GM18526 (cell line): ENCODE data around the gene LGR6.

Source experiments
- POLR2A ChIP-seq: IDR thresholded peaks from 3 replicates; pipeline ENCODE4 v1.6.1; 2011; ENCODE audit not compliant: insufficient read length; ENCODE audit errors: extremely low read depth

LGR6 gene

DNA sequence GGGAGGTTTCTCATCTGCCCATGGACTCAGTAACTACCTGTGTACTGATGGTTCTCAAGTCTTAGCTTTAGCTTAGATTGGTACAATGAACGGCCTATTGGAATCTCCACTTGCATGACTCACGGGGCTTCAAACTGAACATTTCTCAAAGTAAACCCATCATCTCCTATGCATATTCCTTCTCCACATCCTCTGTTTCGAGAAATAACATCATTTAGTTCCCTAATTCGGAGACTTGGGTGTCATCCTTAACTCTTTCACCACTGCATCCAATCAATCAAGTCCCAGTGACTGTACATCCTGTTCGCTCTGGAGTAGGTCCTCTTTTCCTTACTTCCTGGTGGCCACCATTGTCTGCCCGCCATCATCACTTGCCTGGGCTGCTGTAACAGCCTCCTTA is 55.8 kb downstream of the LGR6 start:
- TF ChIP-seq POLR2A: no peak

DNA sequence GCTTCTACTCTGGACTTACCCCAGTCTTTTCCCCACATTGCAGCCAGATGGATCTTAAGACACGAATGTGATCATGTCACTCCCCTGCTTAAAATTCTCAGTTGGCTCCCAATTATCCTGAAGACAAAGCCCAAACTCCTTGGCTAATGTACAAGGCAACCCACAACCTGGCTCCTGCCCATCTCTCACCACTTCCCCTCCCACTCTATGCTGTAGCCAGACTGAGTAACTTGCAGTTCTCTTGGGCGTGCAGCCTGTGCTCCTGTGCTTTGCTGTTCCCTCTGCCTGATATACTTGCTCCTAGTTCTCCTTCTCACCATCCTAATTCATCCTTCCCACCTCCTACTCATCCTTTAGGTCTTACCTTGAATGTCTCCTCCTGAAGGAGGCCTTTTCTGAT is 56.2 kb downstream of the LGR6 start:
- TF ChIP-seq POLR2A: no peak

DNA sequence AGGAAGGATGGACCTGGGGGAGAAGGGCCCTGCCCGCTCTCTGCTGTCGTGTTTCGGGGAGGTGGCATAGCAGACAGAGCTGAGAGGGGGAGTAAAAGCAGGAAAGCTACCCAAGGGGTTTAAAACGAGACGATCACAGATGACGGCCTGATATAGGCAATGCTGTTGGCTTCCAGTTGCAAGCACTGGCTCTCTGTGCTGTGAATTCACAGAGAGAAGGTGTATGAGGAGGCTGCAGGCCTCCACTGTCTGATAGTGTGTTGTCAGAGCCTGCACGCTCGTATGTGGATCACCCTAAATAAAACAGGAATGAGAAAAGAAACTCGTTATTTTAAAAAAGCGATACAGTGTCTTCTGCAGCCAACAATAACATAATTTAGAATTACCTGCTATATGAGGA is 57.4 kb downstream of the LGR6 start:
- no peak for TF ChIP-seq POLR2A

DNA sequence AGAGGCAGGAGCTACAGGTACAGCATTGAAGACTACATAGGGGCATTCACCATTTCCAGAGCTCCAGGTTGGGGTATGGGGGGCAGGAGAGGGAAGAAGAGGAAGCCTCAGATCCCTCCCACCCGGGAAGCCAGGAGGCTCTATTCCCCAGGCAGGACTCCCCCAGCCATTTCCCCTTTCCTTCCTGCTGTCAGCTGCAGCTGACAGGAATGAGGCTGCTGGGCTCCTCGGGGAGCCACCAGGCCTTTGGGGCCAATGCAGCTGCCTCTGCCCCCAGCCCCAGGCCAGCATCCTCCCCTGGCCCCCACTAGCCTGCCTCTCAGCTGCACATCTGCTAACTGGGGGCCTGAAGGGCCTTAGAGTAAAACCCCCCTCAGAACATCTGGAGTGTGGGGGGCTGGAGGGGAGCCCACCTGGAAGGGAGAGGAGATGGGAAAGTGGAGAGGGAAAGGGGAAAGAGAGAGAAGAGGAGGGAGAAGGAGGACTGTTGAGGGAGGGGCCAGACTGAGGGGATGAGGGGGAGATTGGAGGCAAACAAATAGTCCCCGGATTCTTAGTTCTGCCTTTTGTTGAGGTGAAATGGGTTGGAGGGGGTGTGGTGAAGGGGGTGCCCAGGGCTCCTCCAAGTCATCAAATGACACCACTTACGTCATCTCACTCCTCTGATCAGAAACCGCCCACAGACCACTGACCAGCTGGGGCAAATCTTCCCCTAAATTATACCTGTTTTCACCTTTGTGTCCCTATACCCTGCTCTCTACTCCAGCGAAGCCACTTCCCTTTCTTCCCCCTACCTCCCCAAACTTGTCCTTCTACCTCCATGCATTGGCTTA is 58.0 kb downstream of the LGR6 start:
- TF ChIP-seq POLR2A: no peak

DNA sequence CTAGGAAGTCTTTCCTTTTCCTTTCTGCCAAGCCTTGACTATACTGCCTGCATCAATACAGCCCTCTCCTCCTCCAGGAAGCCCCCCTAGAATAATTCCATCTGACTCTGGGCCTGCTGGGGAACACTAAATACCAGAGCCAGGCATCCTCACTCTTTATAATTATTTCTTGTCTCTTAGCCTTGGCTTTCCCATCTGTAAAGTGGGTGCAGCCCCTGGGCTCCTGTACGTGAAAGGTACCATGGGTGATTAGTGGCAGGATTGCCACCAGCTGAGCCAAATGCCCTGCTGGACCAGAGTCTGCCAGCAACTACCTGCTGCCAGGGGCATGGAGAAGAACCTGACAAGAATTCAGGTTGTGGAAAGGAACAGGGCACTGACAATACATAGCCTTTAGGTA is 58.7 kb downstream of the LGR6 start:
- TF ChIP-seq POLR2A: no peak

DNA sequence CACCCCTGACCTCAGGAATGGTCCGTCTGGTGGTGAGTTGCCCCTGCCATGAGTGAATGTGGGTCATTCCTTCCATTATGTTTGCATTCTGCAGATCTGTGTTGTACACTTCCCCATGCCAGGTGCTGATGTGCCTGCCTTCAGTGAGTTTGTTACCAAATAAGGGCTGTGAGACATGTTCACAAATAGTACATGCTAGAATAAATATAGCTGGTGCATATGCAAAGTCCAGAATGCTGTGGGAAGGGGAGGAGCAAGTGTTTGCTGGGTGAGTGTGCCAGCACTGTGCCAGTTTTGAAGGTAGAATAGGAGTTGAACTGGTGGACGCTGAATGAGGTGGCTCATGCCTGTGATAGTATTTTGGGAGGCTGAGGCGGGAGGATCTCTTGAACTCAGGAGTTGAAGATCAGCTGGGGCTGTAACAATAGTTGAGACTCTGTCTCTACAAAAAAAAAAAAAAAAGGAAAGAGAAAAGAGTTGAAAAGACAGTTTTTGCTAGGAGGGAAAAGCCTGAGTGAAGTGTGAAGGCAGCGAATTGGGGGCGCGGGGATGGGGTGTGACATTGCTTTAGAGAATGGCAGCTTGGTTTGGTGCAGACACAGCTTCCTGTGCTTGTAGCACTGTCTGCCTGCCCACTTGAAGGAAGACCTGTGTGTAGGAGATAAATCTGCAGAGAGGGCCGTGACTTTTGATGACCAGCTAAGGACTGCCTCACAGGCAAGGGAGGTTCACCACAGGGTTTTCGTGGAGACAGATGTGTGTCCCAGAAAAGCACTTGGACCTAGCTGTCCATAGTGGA is 61.1 kb downstream of the LGR6 start:
- TF ChIP-seq POLR2A: no peak

DNA sequence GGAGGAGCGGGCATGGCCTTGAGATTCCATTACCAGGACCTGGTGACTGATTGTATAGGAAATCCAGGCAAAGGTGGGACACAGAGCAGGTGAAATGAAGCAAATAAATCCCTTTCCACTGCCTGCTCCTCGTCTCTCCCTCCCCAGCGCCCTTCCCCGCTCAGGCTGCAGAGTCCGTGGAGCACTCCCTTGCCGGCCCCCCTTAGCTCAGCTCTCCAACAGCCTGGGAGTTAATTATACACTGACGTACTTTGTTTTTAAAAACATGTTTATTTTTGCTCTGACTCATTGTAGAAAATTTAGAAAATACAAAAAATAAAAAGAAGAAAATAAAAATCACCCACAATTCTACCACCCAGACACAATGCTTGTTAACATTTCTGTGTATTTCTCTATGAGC is 61.7 kb downstream of the LGR6 start:
- TF ChIP-seq POLR2A: no peak

DNA sequence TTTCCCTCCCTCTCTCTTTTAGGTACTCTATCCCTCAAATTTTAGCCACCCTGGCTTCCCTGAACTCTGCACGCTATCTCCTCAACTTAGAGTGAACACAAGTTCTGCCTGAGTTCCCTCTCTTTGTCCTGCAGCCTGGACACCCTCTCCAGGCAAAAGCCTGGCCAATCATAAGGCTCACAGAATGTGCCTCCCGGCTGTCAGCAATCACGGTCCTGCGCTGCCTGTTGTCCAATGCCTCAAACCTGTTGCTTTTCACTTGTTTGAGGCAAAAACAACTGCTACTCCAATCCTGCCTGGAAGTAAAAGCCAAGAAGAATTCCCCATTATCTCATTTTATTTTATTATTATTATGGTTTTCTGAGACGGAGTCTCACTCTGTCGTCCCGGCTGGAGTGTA is 66.1 kb downstream of the LGR6 start:
- TF ChIP-seq POLR2A: no peak

DNA sequence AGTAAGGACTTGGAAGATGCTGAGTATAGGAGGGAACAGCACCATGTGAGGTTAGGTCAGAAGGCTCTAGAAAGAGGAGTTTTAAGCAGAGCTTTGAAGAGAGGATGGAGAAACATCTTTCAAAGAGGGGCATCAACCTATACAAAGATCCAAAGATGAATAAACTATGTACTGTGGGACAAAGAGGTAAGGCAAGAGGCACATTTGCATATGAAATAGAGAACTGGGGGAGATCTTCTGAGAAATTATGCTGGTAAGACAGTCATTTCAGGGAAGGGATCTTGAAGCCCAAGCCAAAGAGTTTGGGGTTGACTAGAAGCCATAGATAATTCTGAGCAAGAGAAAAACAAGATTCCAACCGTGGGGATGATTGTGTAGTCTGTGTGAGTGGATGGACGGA is 70.0 kb downstream of the LGR6 start:
- TF ChIP-seq POLR2A: no peak

DNA sequence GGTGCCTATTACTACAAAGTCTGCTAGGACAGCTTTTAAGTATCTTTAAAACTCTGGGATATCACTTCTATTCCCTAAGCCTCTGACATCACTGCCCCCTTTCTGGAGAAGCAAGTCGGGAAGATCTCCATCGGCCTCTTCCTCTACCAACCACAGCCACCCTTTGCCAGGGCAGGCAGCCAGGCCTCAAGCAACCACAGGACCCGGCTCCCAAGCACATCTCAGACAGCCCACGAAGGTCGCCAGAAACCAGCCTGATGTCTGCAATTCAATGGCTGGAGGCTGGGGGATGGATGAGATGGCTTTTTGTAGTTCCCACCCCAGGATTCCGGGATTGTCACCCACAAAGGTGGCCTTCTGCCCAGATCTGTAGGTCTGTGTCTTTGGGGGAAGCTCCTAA is 70.7 kb downstream of the LGR6 start:
- no peak for TF ChIP-seq POLR2A

DNA sequence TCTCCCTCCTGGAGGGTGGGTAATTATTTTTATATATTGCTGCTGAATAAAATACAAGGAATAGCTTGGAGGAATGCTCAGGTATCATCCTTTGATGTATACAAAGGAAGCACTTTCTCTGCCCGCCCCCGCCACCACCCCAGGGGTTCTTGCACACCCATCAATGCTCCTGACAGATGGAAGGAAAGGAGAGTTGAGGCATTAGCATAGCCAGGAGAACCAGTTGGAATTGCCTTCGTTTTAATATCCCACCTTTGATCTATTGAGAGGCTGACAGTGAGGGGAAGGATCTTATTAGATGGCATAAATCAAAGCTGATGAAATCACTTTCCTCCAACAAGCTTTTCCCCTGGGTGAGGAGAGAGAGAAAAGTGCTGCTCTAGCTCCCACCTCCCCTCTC is 71.1 kb downstream of the LGR6 start:
- TF ChIP-seq POLR2A: no peak

DNA sequence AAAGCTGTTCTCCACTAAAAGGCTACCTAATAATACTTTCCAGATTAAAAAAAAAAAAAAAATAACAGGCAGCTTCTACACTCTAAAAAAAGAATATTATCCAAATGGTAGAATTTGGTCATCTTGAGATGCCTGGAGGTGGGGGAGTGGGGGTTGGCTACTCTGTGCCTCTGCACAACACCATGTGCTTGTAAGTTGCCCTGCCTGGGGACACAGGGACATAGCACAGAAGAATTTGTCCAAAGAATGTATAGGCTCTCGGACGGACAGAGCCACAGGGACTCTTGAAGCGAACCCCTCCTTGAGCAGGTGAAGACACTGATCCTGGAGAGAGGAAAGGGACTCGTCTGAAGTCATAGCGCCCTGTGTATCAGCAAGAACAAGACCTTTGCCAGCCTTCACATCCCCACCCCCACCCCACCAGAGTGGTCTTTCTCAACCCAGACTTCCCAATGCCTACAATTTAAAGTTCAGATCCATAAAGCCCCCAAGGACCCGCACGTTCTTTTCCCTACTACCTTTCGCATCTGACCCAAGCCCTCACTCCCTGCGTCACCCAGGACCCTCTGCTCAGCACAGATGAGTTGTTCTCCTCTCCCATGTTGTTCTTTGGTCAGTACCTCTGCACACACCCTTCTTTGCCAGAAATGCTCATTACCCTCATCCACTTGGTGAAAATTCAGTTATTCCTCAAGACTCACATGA is 72.6 kb downstream of the LGR6 start:
- no peak for TF ChIP-seq POLR2A

DNA sequence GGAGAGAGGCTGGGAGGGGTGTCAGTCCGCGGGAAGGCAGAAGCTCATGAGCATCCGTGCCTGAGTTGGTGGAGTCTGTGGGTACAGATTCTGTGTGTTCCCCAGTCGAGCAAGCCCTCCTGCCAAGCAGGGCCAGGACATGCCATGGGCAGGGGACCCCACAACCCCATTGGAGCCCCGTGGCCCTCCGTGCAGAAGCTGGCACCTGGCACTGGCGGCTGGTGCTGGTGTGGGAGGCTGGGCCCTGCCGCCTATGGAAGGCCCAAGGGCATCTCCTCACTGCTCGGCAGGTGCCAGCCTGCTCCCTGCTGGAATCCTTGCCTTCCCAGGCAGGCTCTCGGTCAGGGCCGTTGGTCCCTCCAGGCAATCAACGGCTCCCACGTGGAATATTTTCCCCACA is 74.4 kb downstream of the LGR6 start:
- no peak for TF ChIP-seq POLR2A

DNA sequence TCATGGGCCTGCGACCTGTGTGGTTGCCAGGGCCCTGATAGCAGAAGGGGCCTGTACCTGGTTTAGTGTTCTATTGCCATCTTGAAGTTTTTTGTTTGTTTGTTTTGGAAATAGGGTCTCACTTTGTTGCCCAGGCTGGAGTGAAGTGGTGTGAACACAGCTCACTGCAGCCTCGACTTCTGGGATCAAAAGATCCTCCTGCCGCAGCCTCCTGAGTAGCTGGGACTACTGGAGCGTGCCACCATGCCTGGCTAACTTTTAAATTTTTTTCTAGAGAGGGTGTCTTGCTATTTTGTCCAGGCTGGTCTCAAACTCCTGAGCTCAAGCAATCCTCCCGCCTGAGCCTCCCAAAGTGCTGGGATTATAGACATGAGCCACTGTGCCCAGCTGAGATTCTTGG is 75.2 kb downstream of the LGR6 start:
- TF ChIP-seq POLR2A: no peak

DNA sequence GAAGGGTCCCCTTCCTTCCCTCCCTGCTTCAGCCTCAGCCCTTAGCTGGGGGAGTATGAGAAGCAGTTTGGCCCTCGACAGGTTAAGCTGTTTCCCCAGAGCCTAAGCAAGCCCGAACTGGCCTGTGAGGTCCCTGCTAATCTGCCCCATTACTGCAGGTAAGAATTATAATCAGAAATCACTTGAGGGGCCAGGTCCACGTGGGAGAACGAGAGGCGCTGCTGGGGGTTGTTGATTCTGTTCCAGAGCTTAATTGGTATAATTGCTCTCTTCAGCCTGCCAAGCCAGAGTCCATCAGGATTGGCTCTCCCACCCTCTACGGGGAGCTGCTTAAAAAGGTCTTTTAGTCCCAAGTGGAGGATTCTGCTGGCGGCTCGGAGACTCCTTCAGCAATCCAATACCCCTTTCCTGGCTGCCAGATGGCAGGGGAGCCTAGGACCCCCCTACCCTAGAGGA is 77.3 kb downstream of the LGR6 start:
- TF ChIP-seq POLR2A: no peak

DNA sequence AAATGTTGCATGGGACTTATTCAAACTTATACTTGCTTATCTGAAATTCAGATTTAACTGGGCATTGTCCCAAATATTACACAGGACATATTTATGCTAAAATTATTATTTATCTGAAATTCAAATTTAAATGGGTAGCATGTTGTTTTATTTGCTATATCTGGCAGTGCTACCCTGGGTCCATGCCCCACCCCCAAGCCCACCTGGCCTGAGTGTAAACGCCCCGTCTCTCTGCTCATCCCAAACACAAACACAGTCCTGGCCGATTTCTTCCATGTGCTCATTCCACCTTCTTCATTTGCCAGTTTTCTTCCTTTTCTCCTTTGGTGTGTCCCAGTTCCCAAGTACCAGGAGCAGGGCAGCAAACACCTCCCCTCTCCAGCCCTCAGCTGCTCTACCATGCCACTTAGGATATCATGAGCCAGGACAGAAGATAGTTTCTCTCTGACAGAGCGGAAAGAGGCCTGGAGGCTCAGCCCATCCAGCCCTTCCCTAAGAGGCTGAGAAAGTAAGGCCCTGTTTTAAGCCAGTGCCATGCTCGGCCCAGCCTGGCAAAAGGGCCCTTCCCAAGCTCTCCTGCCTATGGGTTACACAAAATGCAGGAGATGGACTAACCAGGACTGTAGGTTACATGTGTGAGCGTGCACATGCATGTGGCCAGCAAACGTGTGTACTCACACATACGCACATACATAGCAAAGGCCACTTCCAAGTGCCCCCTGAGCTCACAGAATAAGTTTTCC is 78.7 kb downstream of the LGR6 start:
- TF ChIP-seq POLR2A: no peak

DNA sequence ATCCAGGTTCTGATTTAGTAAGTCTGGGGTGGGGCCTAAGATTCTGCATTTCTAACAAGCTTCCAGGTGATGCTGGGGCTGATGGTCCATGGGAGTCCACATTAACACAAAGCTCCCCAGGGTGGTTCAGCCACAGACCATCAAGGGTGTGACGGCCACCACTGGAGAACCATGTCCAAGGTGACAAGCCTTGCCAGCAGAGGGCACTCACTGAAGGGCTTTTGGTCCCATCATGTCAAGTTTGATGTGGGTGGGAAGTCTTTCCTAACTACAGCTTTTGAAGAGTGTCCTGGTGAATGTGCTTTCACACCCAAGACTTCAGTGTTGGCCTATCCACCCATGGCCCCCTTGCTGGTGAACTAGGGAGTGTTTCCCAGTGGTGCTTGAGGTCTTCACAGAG is 81.0 kb downstream of the LGR6 start:
- TF ChIP-seq POLR2A: no peak
